SKM-1 treated with dmso at 0.1 percent for 144 hours (cell line): Measurements from ENCODE around the gene BHLHE40.
A peak's percentile ranks its signal among the peaks of the same experiment; 100 is the strongest.

ENCODE experiments used
- DNase-seq: peaks from one replicate; lab custom pipeline; 2025; ENCODE audit not compliant: unreplicated experiment; lab: John Stamatoyannopoulos, UW

Gene BHLHE40

GRCh38 chr3:4982773-4983738 lies 3.8 kb downstream of the BHLHE40 start:
- no peak for DNase-seq

- no peak for DNase-seq
Measured at GRCh38 chr3:4983739-4984510, 4.7 kb downstream of the BHLHE40 start.

GRCh38 chr3:4984511-4984864 lies 5.3 kb downstream of the BHLHE40 start:
- no peak for DNase-seq

- DNase-seq = no peak
Measured at GRCh38 chr3:4985330-4986174, 6.3 kb downstream of the BHLHE40 start.

- peak; percentile 36 for DNase-seq
Measured at GRCh38 chr3:4986175-4986781, 7.0 kb downstream of the BHLHE40 start.

- DNase-seq = peak; percentile 52
Measured at GRCh38 chr3:4986782-4987537, 7.7 kb downstream of the BHLHE40 start.

GRCh38 chr3:4987538-4988296 lies 8.5 kb downstream of the BHLHE40 start:
- no peak for DNase-seq

- no peak for DNase-seq
Measured at GRCh38 chr3:4988983-4989834, 10.0 kb downstream of the BHLHE40 start.

GRCh38 chr3:4990069-4990468 lies 10.8 kb downstream of the BHLHE40 start:
- peak; percentile 18 for DNase-seq

GRCh38 chr3:4992118-4992517 lies 12.9 kb downstream of the BHLHE40 start:
- no peak for DNase-seq

GRCh38 chr3:4993276-4994143 lies 14.3 kb downstream of the BHLHE40 start:
- DNase-seq = no peak

GRCh38 chr3:4994144-4994730 lies 15.0 kb downstream of the BHLHE40 start:
- no peak for DNase-seq

GRCh38 chr3:4994823-4995499 lies 15.7 kb downstream of the BHLHE40 start:
- no peak for DNase-seq

GRCh38 chr3:4995500-4996053 lies 16.3 kb downstream of the BHLHE40 start:
- no peak for DNase-seq

- DNase-seq = no peak
Measured at GRCh38 chr3:4996223-4996765, 17.1 kb downstream of the BHLHE40 start.

- no peak for DNase-seq
Measured at GRCh38 chr3:4996771-4997291, 17.6 kb downstream of the BHLHE40 start.
